PFSK-1 (cell line): ENCODE measurements around the gene ITGA6.

Experiments
- FOXP2 ChIP-seq: optimal IDR thresholded peaks from 2 replicates; pipeline ENCODE3; 2011; ENCODE audit warnings: borderline replicate concordance, control low read depth, inconsistent platforms; ENCODE audit not compliant: insufficient read depth; ENCODE audit errors: extremely low read length, extremely low read depth
- POLR2AphosphoS5 ChIP-seq: IDR thresholded peaks from 2 replicates; pipeline ENCODE4 v1.6.1; 2012; ENCODE audit warnings: low read depth, mild to moderate bottlenecking, control low read depth, low read length, moderate library complexity
- REST ChIP-seq, 2 experiments: IDR thresholded peaks; 2 replicates each; pipeline versions ENCODE4 v1.6.1 to v1.8.0; 2011 to 2012; ENCODE audit warnings: low read depth in 2 of 2, low read length in 2 of 2, control low read depth in 1 of 2, inconsistent platforms in 1 of 2, mild to moderate bottlenecking in 1 of 2, moderate library complexity in 1 of 2; ENCODE audit not compliant: insufficient read depth in 1 of 2
- SIN3A ChIP-seq: IDR thresholded peaks from 2 replicates; pipeline ENCODE4 v1.6.1; 2012; ENCODE audit warnings: mild to moderate bottlenecking, low read length, moderate library complexity, borderline replicate concordance; ENCODE audit not compliant: insufficient read depth
- TAF1 ChIP-seq: IDR thresholded peaks from 2 replicates; pipeline ENCODE4 v1.6.1; 2012; ENCODE audit warnings: low read length, control low read depth, borderline replicate concordance; ENCODE audit not compliant: insufficient read depth

ITGA6 gene

GRCh38 chr2:172458561-172459124 is 31.3 kb downstream of the ITGA6 start:
- no peak for TF ChIP-seq SIN3A
- TF ChIP-seq TAF1 = no peak
- TF ChIP-seq REST (IDR thresholded peaks at IDR 0.05; ENCODE audit: insufficient read depth in 1 of 2, low read depth in 2 of 2, low read length in 2 of 2) = no peak
- no peak for TF ChIP-seq FOXP2
- TF ChIP-seq POLR2AphosphoS5 = no peak

GRCh38 chr2:172460780-172461201 is 33.4 kb downstream of the ITGA6 start:
- TF ChIP-seq TAF1 = no peak
- TF ChIP-seq POLR2AphosphoS5 = no peak
- TF ChIP-seq FOXP2 = no peak
- no peak for TF ChIP-seq REST (IDR thresholded peaks at IDR 0.05; ENCODE audit: insufficient read depth in 1 of 2, low read depth in 2 of 2, low read length in 2 of 2)
- no peak for TF ChIP-seq SIN3A

DNA sequence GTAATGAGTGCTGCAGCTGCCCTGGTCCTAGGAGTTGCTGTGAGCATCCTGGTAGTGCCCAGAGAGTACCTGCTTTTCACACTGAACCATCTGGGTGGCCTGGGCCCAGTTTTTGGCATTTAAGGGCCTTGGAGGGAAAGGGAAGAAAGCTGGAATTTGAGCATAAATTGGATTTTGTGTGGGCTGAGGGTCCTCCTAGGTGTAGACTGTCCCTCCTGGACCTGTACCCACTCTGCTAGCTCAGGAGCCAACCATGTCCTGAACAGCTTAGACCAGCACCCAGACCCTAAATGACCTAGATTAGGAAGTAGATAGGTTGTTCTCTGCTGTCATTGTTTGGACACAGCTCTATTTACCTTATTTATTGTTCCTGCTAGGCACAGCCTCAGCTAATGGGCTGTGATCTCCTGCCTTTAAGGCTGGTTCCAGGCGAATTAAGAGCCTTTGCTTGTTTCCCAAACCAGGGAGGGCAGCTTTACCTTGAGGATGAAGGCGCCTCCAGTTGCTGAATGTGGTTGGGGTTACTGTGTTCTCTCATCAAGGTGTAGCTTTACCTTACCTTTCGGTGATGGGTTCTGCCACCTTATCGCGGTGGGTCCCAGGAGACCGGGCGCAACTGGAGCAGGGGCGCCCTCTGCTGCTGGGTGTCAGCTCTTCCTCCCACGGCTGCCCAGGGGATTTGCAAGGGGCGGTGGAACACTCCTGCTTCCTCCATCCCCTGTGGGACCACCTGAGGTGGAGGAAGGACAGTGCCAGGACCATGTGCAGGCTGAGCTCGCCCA is 34.4 kb downstream of the ITGA6 start:
- TF ChIP-seq TAF1 = no peak
- TF ChIP-seq REST (IDR thresholded peaks at IDR 0.05; ENCODE audit: insufficient read depth in 1 of 2, low read depth in 2 of 2, low read length in 2 of 2) = no peak
- no peak for TF ChIP-seq POLR2AphosphoS5
- TF ChIP-seq FOXP2 = no peak
- TF ChIP-seq SIN3A = no peak

DNA sequence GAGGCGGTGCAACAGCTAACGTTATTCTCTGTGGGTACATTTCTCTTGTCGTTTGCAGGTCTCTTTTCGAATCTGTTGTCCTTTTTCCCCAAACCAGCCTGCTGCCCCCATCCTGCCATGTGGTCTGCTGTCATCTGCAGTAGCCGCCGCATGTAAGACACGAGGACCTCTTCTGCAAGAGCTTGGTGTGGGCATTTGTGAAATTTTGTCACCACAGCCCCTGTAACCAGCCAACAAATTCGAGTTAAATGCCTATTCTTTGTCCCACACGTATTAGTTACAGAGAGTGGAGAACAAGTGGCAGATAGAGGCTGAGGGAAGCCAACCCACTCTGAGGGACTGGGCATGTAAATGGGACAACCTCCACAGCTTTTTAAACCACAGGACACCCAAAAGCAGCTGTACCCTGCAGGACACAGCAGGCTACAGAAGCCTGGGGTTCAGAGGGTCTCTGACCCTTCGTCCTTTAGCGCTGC is 35.0 kb downstream of the ITGA6 start:
- no peak for TF ChIP-seq POLR2AphosphoS5

DNA sequence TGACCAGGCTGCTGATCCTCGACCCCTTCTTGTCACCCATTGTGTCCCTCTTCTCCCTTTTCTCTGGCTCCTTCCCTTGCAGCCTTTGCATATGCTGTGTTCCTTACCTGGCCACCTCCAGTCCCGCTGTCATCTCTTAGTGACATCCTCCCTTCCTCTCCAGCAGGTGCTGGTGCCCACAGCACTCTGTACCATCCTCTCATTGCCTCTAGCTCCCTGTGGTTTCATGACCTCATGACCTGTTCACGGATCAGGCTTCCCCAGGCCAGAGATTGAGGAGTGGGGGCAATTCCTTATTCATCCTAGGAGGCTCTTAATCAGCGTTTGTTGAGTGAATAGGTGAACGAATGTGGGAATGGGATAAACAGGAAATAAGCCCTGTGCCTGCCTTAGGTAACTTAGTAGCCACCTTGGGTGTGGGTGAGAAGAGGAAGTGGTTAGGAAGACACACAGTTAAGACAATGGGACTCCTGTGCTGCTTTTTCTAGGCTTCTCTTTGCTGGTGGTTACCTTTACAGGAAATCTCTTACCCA is 35.5 kb downstream of the ITGA6 start:
- TF ChIP-seq TAF1 = no peak
- no peak for TF ChIP-seq FOXP2
- TF ChIP-seq REST (IDR thresholded peaks at IDR 0.05; ENCODE audit: insufficient read depth in 1 of 2, low read depth in 2 of 2, low read length in 2 of 2) = no peak
- TF ChIP-seq SIN3A = no peak
- TF ChIP-seq POLR2AphosphoS5 = no peak
